Activated CD4-positive, alpha-beta T cell treated with anti-CD3 and anti-CD28 coated beads, Interleukin-2, amount 50 U/mL, for 16 hours (primary cell): ENCODE results near the gene ANKUB1.
"Not testable (repeated sequence)": the region's sequence is repeated elsewhere in the genome, so short reads cannot be mapped to it uniquely, and the experiment has no call there.

ENCODE experiments used
- DNase-seq: peaks from one replicate; pipeline ENCODE4 v3.0.0-alpha.2; 2020

ANKUB1 gene

GRCh38 chr3:149792452-149793270 lies at the start of gene ANKUB1:
ANKUB1 (minus strand) TSS chr3:149792554; CDS start chr3:149792366, 188 bp downstream.
- no peak for DNase-seq

GRCh38 chr3:149839896-149840295 lies 47.5 kb upstream of the ANKUB1 start:
- no peak for DNase-seq

- DNase-seq, result not testable (repeated sequence)
These were observed 47.1 kb upstream of the ANKUB1 start for GRCh38 chr3:149839469-149839868.

GRCh38 chr3:149838491-149838890 lies 46.1 kb upstream of the ANKUB1 start:
- not testable (repeated sequence) for DNase-seq

GRCh38 chr3:149833241-149833640 lies 40.9 kb upstream of the ANKUB1 start:
- DNase-seq, result no peak

GRCh38 chr3:149832086-149832485 lies 39.7 kb upstream of the ANKUB1 start:
- DNase-seq, result no peak

- DNase-seq, result no peak
These were observed 39.0 kb upstream of the ANKUB1 start for GRCh38 chr3:149831321-149831720.

- DNase-seq, result no peak
These were observed 38.5 kb upstream of the ANKUB1 start for GRCh38 chr3:149830902-149831301.

- DNase-seq, result not testable (repeated sequence)
These were observed 37.3 kb upstream of the ANKUB1 start for GRCh38 chr3:149829631-149830030.

GRCh38 chr3:149828390-149828789 lies 36.0 kb upstream of the ANKUB1 start:
- no peak for DNase-seq

GRCh38 chr3:149826636-149827035 lies 34.3 kb upstream of the ANKUB1 start:
- DNase-seq, result no peak

- DNase-seq, result no peak
These were observed 27.8 kb upstream of the ANKUB1 start for GRCh38 chr3:149820183-149820582.

GRCh38 chr3:149819432-149819831 lies 27.1 kb upstream of the ANKUB1 start:
- no peak for DNase-seq

GRCh38 chr3:149816986-149817385 lies 24.6 kb upstream of the ANKUB1 start:
- DNase-seq, result peak; percentile 24

- no peak for DNase-seq
These were observed 24.0 kb upstream of the ANKUB1 start for GRCh38 chr3:149816311-149816710.

GRCh38 chr3:149815728-149816127 lies 23.4 kb upstream of the ANKUB1 start:
- no peak for DNase-seq

- DNase-seq, result no peak
These were observed 23.0 kb upstream of the ANKUB1 start for GRCh38 chr3:149815321-149815720.

- DNase-seq, result peak; percentile 6
These were observed 21.3 kb upstream of the ANKUB1 start for GRCh38 chr3:149813367-149814281.

GRCh38 chr3:149812606-149813366 lies 20.4 kb upstream of the ANKUB1 start, which contains the start of gene RNF13:
RNF13 (plus strand) TSS chr3:149813215; CDS start chr3:149846027, 32,812 bp downstream.
- DNase-seq, result peak; percentile 95

GRCh38 chr3:149812165-149812605 lies 19.8 kb upstream of the ANKUB1 start:
- no peak for DNase-seq

- DNase-seq, result no peak
These were observed 18.5 kb upstream of the ANKUB1 start for GRCh38 chr3:149810846-149811245.

GRCh38 chr3:149809699-149810098 lies 17.3 kb upstream of the ANKUB1 start:
- no peak for DNase-seq
